Placental pericyte (primary cell): ENCODE measurements around the gene MAP3K7CL. TPM values are rescaled to one million over a fixed set of nuclear protein-coding genes. Genes with fewer than 3 reads are reported as not detected.

Experiments
- small RNA-seq: library from RNA; depleted of rRNA; stranded (forward); fragments of <200 nt; gene quantifications from one replicate; pipeline ENCODE3, GENCODE V24; 2012; ENCODE audit warnings: low replicate concordance
- total RNA-seq: library from RNA; depleted of rRNA; stranded (reverse); fragments of >200 nt; gene quantifications from 2 replicates; pipeline ENCODE4 v1.2.3, GENCODE V29; 2012

MAP3K7CL gene
- 15.1 and 26.6 TPM in 2 replicates for total RNA-seq

GRCh38 chr21:29130270-29130969, at the start of gene MAP3K7CL:
TSS of gene MAP3K7CL (plus strand) at chr21:29130644. CDS start at chr21:29133345, 2,701 bp downstream.

Small RNA genes lying within 50 kb of the gene (small RNA-seq; reads per million reads assigned to genes)
- gene RF00012 (not detected), gene RF00019 (not detected)

Other genes starting within 250 kb of the MAP3K7CL start
- gene LTN1, start 137.8 kb upstream of the MAP3K7CL start, total RNA-seq: 28.0 and 43.4 TPM in 2 replicates
- gene RWDD2B, start 111.3 kb upstream of the MAP3K7CL start, total RNA-seq: 15.3 and 21.5 TPM in 2 replicates
- 40.9 and 45.7 TPM in 2 replicates for gene USP16, start 106.0 kb upstream of the MAP3K7CL start, total RNA-seq
- gene CCT8, start 57.0 kb upstream of the MAP3K7CL start, total RNA-seq: 175 and 209 TPM in 2 replicates
- gene BACH1, start 168.3 kb downstream of the MAP3K7CL start, total RNA-seq: 167 and 274 TPM in 2 replicates